GM18951 (cell line): ENCODE measurements around the gene FDXACB1.

ENCODE experiments used
- POLR2A ChIP-seq: IDR thresholded peaks from 4 replicates; pipeline ENCODE4 v1.6.1; 2011; ENCODE audit warnings: mild to moderate bottlenecking; ENCODE audit not compliant: insufficient read length, insufficient read depth; ENCODE audit errors: extremely low read depth
- in situ Hi-C: fragments of 300-500 bp; cut with MboI; formaldehyde crosslinking; loops from one replicate; pipeline ENCODE4 v1.12.0; 2022; ENCODE audit warnings: low sequenced_read_pairs, mixed read lengths, inconsistent platforms; ENCODE audit not compliant: unreplicated experiment

The FDXACB1 gene

GRCh38 chr11:111845276-111846028 is 33.5 kb downstream of the FDXACB1 start:
- in situ Hi-C loops: no loop called here
- TF ChIP-seq POLR2A: no peak

DNA sequence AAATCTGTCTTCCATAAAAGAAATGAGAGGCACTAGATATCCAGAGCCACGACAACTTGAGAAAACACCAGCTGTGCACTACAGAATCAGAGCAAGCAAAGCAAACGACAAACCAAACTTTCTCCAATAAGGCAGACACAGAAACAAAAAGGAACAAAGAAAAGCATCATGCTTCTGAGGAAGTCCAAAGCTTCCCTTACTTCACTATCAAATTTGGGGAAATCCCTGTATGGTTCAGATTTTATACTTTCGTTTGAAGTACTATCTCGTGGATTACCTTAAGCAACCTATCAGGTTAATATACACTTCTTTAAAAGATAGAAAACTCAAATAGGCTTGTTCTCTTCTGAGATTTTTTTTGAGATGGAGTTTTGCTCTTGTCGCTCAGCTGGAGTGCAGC is 35.3 kb downstream of the FDXACB1 start:
- no peak for TF ChIP-seq POLR2A
- in situ Hi-C loops: loop anchor here (5.0 kb wide), 1 partner anchor 241 kb away; the partner anchor contains the start of gene SIK2

- TF ChIP-seq POLR2A: no peak
- in situ Hi-C loops: loop anchor here (5.0 kb wide), 1 partner anchor 239 kb away; the partner anchor contains the start of gene SIK2
These were observed 37.5 kb downstream of the FDXACB1 start for GRCh38 chr11:111841370-111842053.

GRCh38 chr11:111840143-111840542 is 38.8 kb downstream of the FDXACB1 start:
- in situ Hi-C loops: loop anchor here (5.0 kb wide), 1 partner anchor 238 kb away; the partner anchor contains the start of gene SIK2
- no peak for TF ChIP-seq POLR2A

- in situ Hi-C loops: loop anchor here (10.0 kb wide), 1 partner anchor 53 kb away; no protein-coding TSS in a partner anchor
- TF ChIP-seq POLR2A: no peak
These were observed 40.9 kb downstream of the FDXACB1 start for GRCh38 chr11:111838054-111838453.

GRCh38 chr11:111837366-111837891 is 41.5 kb downstream of the FDXACB1 start:
- no peak for TF ChIP-seq POLR2A
- in situ Hi-C loops: loop anchor here (10.0 kb wide), 1 partner anchor 53 kb away; no protein-coding TSS in a partner anchor

- in situ Hi-C loops: loop anchor here (10.0 kb wide), 1 partner anchor 52 kb away; no protein-coding TSS in a partner anchor
These were observed 42.2 kb downstream of the FDXACB1 start for GRCh38 chr11:111836721-111837120.

GRCh38 chr11:111836162-111836561 is 42.8 kb downstream of the FDXACB1 start:
- TF ChIP-seq POLR2A: no peak
- in situ Hi-C loops: loop anchor here (10.0 kb wide), 1 partner anchor 51 kb away; no protein-coding TSS in a partner anchor

More at GRCh38 chr11:111836721-111837120, 42.2 kb downstream of the FDXACB1 start:
- no peak for TF ChIP-seq POLR2A

- no peak for TF ChIP-seq POLR2A
- in situ Hi-C loops: loop anchor here (10.0 kb wide), 1 partner anchor 51 kb away; no protein-coding TSS in a partner anchor
These were observed 43.3 kb downstream of the FDXACB1 start for GRCh38 chr11:111835665-111836064.

DNA sequence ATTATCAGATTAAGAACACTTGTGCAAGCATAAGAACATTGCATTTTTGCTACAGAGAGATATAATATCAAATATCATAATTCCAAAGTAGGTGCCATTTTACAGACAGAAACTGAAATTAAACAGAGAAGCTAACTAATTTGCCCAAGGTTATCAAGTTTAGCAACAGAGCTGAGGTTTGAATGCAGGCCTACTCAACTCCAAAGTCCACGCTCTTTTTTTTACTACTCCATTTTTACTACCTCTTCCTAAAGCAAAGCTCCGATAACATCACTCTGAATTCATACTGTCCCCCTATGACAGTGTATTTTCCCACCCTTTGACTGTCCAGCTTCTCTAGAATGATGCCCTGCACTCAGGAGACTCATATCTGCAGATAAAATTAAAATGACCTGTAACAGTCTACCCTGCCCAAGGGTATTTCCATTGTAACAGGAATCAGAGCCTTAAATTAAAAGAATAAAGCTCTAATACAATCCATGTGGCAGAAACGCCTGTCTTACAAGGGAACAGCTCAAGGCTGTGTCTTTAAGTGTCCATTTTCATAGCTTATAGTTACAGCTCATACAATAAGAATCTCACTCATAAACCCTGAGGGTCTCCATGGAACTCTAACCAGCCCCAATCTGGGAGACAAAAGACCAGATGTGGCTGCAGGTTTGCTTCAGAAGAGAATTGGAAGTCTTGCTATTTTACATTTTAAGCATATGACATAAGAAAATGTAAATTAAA is 44.4 kb downstream of the FDXACB1 start:
- in situ Hi-C loops: loop anchor here (10.0 kb wide), 1 partner anchor 50 kb away; no protein-coding TSS in a partner anchor
- TF ChIP-seq POLR2A: no peak

- in situ Hi-C loops: loop anchor here (10.0 kb wide), 1 partner anchor 49 kb away; no protein-coding TSS in a partner anchor
- no peak for TF ChIP-seq POLR2A
These were observed 45.4 kb downstream of the FDXACB1 start for GRCh38 chr11:111833524-111833923.

DNA sequence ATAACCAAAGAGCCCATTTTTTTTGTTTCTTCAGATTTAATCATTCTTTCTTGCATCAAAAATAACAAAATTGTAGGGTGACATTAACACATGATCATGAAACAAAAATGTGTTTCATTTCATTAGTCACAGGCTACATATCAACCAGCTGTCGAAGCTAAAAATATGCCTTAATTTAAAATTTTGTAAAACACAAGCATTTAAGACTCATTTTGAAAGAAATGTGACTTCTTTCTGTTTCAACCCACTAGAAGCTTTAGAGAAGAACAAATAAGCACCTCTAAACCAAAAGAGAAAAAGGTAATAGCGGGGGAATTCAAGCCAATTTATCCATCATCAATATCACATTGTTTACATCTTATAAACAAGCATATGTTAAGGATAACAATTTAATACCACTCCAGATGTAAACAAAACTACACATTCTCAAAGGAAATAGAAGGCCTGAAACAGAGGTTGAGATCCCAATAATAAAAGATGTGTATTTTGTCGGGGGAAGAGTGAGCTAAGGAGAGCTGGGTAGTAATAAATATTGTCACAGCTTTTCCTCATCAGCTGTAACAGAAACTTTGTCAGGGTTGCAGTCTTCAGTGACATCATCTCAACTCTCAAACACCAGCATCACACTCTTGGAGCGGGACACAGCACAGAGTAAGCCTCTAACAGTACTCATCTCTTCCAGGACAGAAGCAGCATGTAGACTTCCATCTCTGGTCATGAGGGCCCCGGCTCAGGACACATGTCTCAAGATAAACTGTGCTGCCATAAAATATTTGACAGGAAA is 49.6 kb downstream of the FDXACB1 start:
- no peak for TF ChIP-seq POLR2A
- in situ Hi-C loops: no loop called here
